GM10847 (cell line): ENCODE data around the gene SND1.

Experiments used
- POLR2A ChIP-seq: IDR thresholded peaks from 2 replicates; pipeline ENCODE4 v1.6.1; 2011; ENCODE audit not compliant: insufficient read length; ENCODE audit errors: extremely low read depth

Gene SND1

GRCh38 chr7:127892488-127893314, 240.7 kb downstream of the SND1 start:
- TF ChIP-seq POLR2A, result no peak

- no peak for TF ChIP-seq POLR2A
These were observed 241.6 kb downstream of the SND1 start for GRCh38 chr7:127893547-127893946.

GRCh38 chr7:127894588-127894987, 242.6 kb downstream of the SND1 start:
- no peak for TF ChIP-seq POLR2A

- no peak for TF ChIP-seq POLR2A
These were observed 243.4 kb downstream of the SND1 start for GRCh38 chr7:127895360-127895759.

- TF ChIP-seq POLR2A, result no peak
These were observed 243.9 kb downstream of the SND1 start for GRCh38 chr7:127895814-127896280.

GRCh38 chr7:127896659-127897058, 244.7 kb downstream of the SND1 start:
- TF ChIP-seq POLR2A, result no peak

GRCh38 chr7:127897704-127898454, 245.9 kb downstream of the SND1 start:
- TF ChIP-seq POLR2A, result no peak

- TF ChIP-seq POLR2A, result no peak
These were observed 247.4 kb downstream of the SND1 start for GRCh38 chr7:127899411-127899810.

- TF ChIP-seq POLR2A, result no peak
These were observed 248.1 kb downstream of the SND1 start for GRCh38 chr7:127900141-127900540.

- no peak for TF ChIP-seq POLR2A
These were observed 249.0 kb downstream of the SND1 start for GRCh38 chr7:127900732-127901685.

- TF ChIP-seq POLR2A, result no peak
These were observed 250.1 kb downstream of the SND1 start for GRCh38 chr7:127901895-127902703.

GRCh38 chr7:127903892-127904669, 252.1 kb downstream of the SND1 start:
- no peak for TF ChIP-seq POLR2A

GRCh38 chr7:127904670-127904985, 252.6 kb downstream of the SND1 start:
- TF ChIP-seq POLR2A, result no peak

GRCh38 chr7:127905021-127905420, 253.0 kb downstream of the SND1 start:
- TF ChIP-seq POLR2A, result no peak
